ENCODE results near the gene ZNF516. TPM values are rescaled to one million over a fixed set of nuclear protein-coding genes. Genes with fewer than 3 reads are reported as not detected.

Gene ZNF516
- total RNA-seq, 1 experiment from 2014 or later = 25.5 TPM

- ChIA-PET CTCF (no interaction called here), POLR2A (no interaction called here)
- no peaks in the 10 kb centered on the region for H3K9me3 Mint-ChIP-seq (ENCODE audit: unreplicated experiment)
- peaks cover 6% of the 10 kb centered on the region for H3K4me1 Mint-ChIP-seq (ENCODE audit: low read depth, unreplicated experiment)
- Histone ChIP-seq H3K27me3 (replicated peaks; ENCODE audit: control insufficient read depth, insufficient read depth, low read length) (no peaks in the 10 kb centered on the region), H3K36me3 (ENCODE audit: control insufficient read depth, insufficient read depth, low read length) (no peaks in the 10 kb centered on the region), H3K4me1 (no peaks in the 10 kb centered on the region), H3K4me3 (ENCODE audit: low read depth, low read length) (no peak overlapping the region), H3K9me3 (no peaks in the 10 kb centered on the region)
- DNase-seq = no peak
- no peaks in the 10 kb centered on the region for H3K27me3 Mint-ChIP-seq (ENCODE audit: insufficient read depth, unreplicated experiment)
- no peak for TF ChIP-seq CTCF (IDR thresholded peaks at IDR 0.05; ENCODE audit: insufficient read depth in 1 of 2, low read depth in 1 of 2, low read length in 1 of 2, severe bottlenecking in 1 of 2, unreplicated experiment in 1 of 2)
- H3K36me3 Mint-ChIP-seq (ENCODE audit: insufficient read depth, unreplicated experiment) = no peaks in the 10 kb centered on the region
- BruUV-seq (replicated peaks) = no TSS peak
- no peak overlapping the region for H3K4me3 Mint-ChIP-seq (ENCODE audit: unreplicated experiment)
- no peak overlapping the region for H3K27ac Mint-ChIP-seq (ENCODE audit: unreplicated experiment)
- intact Hi-C loops (cut with micrococcal nuclease; ENCODE audit: unreplicated experiment) = no loop called here
These were observed 9.0 kb downstream of the ZNF516 start for GRCh38 chr18:76486038-76486437.

GRCh38 chr18:76484749-76485387, 10.2 kb downstream of the ZNF516 start:
- BruUV-seq (replicated peaks) = no TSS peak
- CTCF ChIA-PET = no interaction called here
- H3K27me3 Mint-ChIP-seq (ENCODE audit: insufficient read depth, unreplicated experiment) = no peaks in the 10 kb centered on the region
- H3K4me1 Mint-ChIP-seq (ENCODE audit: low read depth, unreplicated experiment) = peaks cover 6% of the 10 kb centered on the region
- H3K27me3 ChIP-seq (replicated peaks; ENCODE audit: control insufficient read depth, insufficient read depth, low read length) = no peaks in the 10 kb centered on the region
- no peaks in the 10 kb centered on the region for H3K36me3 Mint-ChIP-seq (ENCODE audit: insufficient read depth, unreplicated experiment)
- no peaks in the 10 kb centered on the region for H3K4me1 ChIP-seq
- H3K9me3 Mint-ChIP-seq (ENCODE audit: unreplicated experiment) = no peaks in the 10 kb centered on the region
- no peak for TF ChIP-seq CTCF (IDR thresholded peaks at IDR 0.05; ENCODE audit: insufficient read depth in 1 of 2, low read depth in 1 of 2, low read length in 1 of 2, severe bottlenecking in 1 of 2, unreplicated experiment in 1 of 2)
- H3K9me3 ChIP-seq = no peaks in the 10 kb centered on the region
- POLR2A ChIA-PET = no interaction called here
- H3K4me3 Mint-ChIP-seq (ENCODE audit: unreplicated experiment) = no peak overlapping the region
- intact Hi-C loops (cut with micrococcal nuclease; ENCODE audit: unreplicated experiment) = no loop called here
- no peaks in the 10 kb centered on the region for H3K36me3 ChIP-seq (ENCODE audit: control insufficient read depth, insufficient read depth, low read length)
- no peak for DNase-seq
- H3K27ac Mint-ChIP-seq (ENCODE audit: unreplicated experiment) = no peak overlapping the region
- H3K4me3 ChIP-seq (ENCODE audit: low read depth, low read length) = no peak overlapping the region

DNA sequence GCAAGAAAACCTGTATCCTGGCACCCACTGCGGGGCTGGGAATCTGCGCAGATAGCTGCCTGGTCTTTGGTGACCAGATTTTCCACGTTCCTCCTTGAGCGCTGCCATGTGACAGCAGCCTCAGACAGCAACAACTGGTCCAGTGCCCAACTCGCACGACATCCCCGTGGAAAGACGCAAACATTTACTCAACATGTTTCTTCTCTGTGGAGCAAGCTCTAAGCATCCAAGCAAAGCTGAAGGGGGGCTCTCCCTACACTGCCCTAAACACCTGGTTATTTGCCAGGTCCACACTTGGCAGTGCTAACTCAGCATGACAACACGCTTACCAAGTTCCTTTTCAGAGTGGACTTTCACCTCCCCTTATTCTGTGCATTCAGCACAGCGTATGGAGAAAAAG, 11.3 kb downstream of the ZNF516 start:
- ChIA-PET CTCF (no interaction called here), POLR2A (no interaction called here)
- Histone ChIP-seq H3K4me3 (ENCODE audit: low read depth, low read length) (no peak overlapping the region), H3K36me3 (ENCODE audit: control insufficient read depth, insufficient read depth, low read length) (no peaks in the 10 kb centered on the region), H3K4me1 (no peaks in the 10 kb centered on the region), H3K27me3 (replicated peaks; ENCODE audit: control insufficient read depth, insufficient read depth, low read length) (no peaks in the 10 kb centered on the region), H3K9me3 (no peaks in the 10 kb centered on the region)
- intact Hi-C loops (cut with micrococcal nuclease; ENCODE audit: unreplicated experiment) = no loop called here
- BruUV-seq (replicated peaks) = no TSS peak
- peaks cover 6% of the 10 kb centered on the region for H3K4me1 Mint-ChIP-seq (ENCODE audit: low read depth, unreplicated experiment)
- H3K4me3 Mint-ChIP-seq (ENCODE audit: unreplicated experiment) = no peak overlapping the region
- no peaks in the 10 kb centered on the region for H3K36me3 Mint-ChIP-seq (ENCODE audit: insufficient read depth, unreplicated experiment)
- no peaks in the 10 kb centered on the region for H3K27me3 Mint-ChIP-seq (ENCODE audit: insufficient read depth, unreplicated experiment)
- TF ChIP-seq CTCF (IDR thresholded peaks at IDR 0.05; ENCODE audit: insufficient read depth in 1 of 2, low read depth in 1 of 2, low read length in 1 of 2, severe bottlenecking in 1 of 2, unreplicated experiment in 1 of 2) = no peak
- no peaks in the 10 kb centered on the region for H3K9me3 Mint-ChIP-seq (ENCODE audit: unreplicated experiment)
- no peak for DNase-seq
- H3K27ac Mint-ChIP-seq (ENCODE audit: unreplicated experiment) = no peak overlapping the region

All from Caco-2 (cell line).